Measurements from ENCODE around the gene RIMBP2. TPM values are rescaled to one million over a fixed set of nuclear protein-coding genes. Genes with fewer than 3 reads are reported as not detected.
"Not testable (repeated sequence)": the region's sequence is repeated elsewhere in the genome, so short reads cannot be mapped to it uniquely, and the experiment has no call there.

Gene RIMBP2
- total and polyA plus RNA-seq, 2 donors (not counting 1 experiment from before 2014, with no cell fraction given) = 0.17 TPM; not detected in 1

- Histone ChIP-seq H3K4me2 (ENCODE audit: extremely low read depth, insufficient read depth, low read length) (no peak overlapping the region), H3K36me3 (ENCODE audit: control insufficient read depth, insufficient read depth, low read length) (no peaks in the 10 kb centered on the region), H3K9me3 (ENCODE audit: control insufficient read depth, insufficient read depth, low read depth, low read length) (no peaks in the 10 kb centered on the region), H3K79me2 (ENCODE audit: control insufficient read depth, insufficient read depth, low read length) (no peaks in the 10 kb centered on the region), H3K27me3 (ENCODE audit: control insufficient read depth, insufficient read depth, low read length) (no peaks in the 10 kb centered on the region), H3K4me1 (ENCODE audit: control insufficient read depth, extremely low read depth, insufficient read depth, low read length) (no peaks in the 10 kb centered on the region), H3K4me3 (replicated peaks in 1 of 4; ENCODE audit: control extremely low read depth in 1 of 4, insufficient read depth in 1 of 4, low read depth in 3 of 4, low read length in 4 of 4) (no peak overlapping the region), H4K20me1 (ENCODE audit: control insufficient read depth, extremely low read depth, insufficient read depth, low read length) (no peaks in the 10 kb centered on the region), H3K27ac (ENCODE audit: insufficient read depth, low read length) (no peak overlapping the region), H3K9ac (ENCODE audit: insufficient read depth, low read length) (no peak overlapping the region), H2AFZ (ENCODE audit: low read length) (no peak overlapping the region)
- DNase-seq (ENCODE audit: low read depth in 2 of 2) = no peak
- TF ChIP-seq CTCF (conservative IDR thresholded peaks at IDR 0.05 in 1 of 2, IDR thresholded peaks at IDR 0.05 in 1 of 2; ENCODE audit: low read depth in 1 of 2, low read length in 2 of 2) = no peak
- TF ChIP-seq EZH2 (IDR thresholded peaks at IDR 0.05; ENCODE audit: low read length, missing control alignments) = no peak
These were observed 126.4 kb downstream of the RIMBP2 start for GRCh38 chr12:130589540-130590317.

GRCh38 chr12:130588696-130589539 lies 127.2 kb downstream of the RIMBP2 start:
- Histone ChIP-seq H3K4me1 (ENCODE audit: control insufficient read depth, extremely low read depth, insufficient read depth, low read length) (no peaks in the 10 kb centered on the region), H4K20me1 (ENCODE audit: control insufficient read depth, extremely low read depth, insufficient read depth, low read length) (no peaks in the 10 kb centered on the region), H3K27me3 (ENCODE audit: control insufficient read depth, insufficient read depth, low read length) (no peaks in the 10 kb centered on the region), H3K9ac (ENCODE audit: insufficient read depth, low read length) (no peak overlapping the region), H2AFZ (ENCODE audit: low read length) (no peak overlapping the region), H3K27ac (ENCODE audit: insufficient read depth, low read length) (no peak overlapping the region), H3K79me2 (ENCODE audit: control insufficient read depth, insufficient read depth, low read length) (no peaks in the 10 kb centered on the region), H3K9me3 (ENCODE audit: control insufficient read depth, insufficient read depth, low read depth, low read length) (no peaks in the 10 kb centered on the region), H3K4me2 (ENCODE audit: extremely low read depth, insufficient read depth, low read length) (no peak overlapping the region), H3K4me3 (replicated peaks in 1 of 4; ENCODE audit: control extremely low read depth in 1 of 4, insufficient read depth in 1 of 4, low read depth in 3 of 4, low read length in 4 of 4) (no peak overlapping the region), H3K36me3 (ENCODE audit: control insufficient read depth, insufficient read depth, low read length) (no peaks in the 10 kb centered on the region)
- TF ChIP-seq CTCF (conservative IDR thresholded peaks at IDR 0.05 in 1 of 2, IDR thresholded peaks at IDR 0.05 in 1 of 2; ENCODE audit: low read depth in 1 of 2, low read length in 2 of 2) = no peak
- TF ChIP-seq EZH2 (IDR thresholded peaks at IDR 0.05; ENCODE audit: low read length, missing control alignments) = no peak
- no peak for DNase-seq (ENCODE audit: low read depth in 2 of 2)

- H3K79me2 ChIP-seq (ENCODE audit: control insufficient read depth, insufficient read depth, low read length) = no peaks in the 10 kb centered on the region
- H3K27ac ChIP-seq (ENCODE audit: insufficient read depth, low read length) = no peak overlapping the region
- H3K4me3 ChIP-seq (replicated peaks in 1 of 4; ENCODE audit: control extremely low read depth in 1 of 4, insufficient read depth in 1 of 4, low read depth in 3 of 4, low read length in 4 of 4) = no peak overlapping the region
- TF ChIP-seq CTCF (conservative IDR thresholded peaks at IDR 0.05 in 1 of 2, IDR thresholded peaks at IDR 0.05 in 1 of 2; ENCODE audit: low read depth in 1 of 2, low read length in 2 of 2) (no peak), EZH2 (IDR thresholded peaks at IDR 0.05; ENCODE audit: low read length, missing control alignments) (no peak)
- H3K9ac ChIP-seq (ENCODE audit: insufficient read depth, low read length) = no peak overlapping the region
- H3K27me3 ChIP-seq (ENCODE audit: control insufficient read depth, insufficient read depth, low read length) = no peaks in the 10 kb centered on the region
- H3K4me2 ChIP-seq (ENCODE audit: extremely low read depth, insufficient read depth, low read length) = no peak overlapping the region
- no peaks in the 10 kb centered on the region for H3K9me3 ChIP-seq (ENCODE audit: control insufficient read depth, insufficient read depth, low read depth, low read length)
- H2AFZ ChIP-seq (ENCODE audit: low read length) = no peak overlapping the region
- H3K4me1 ChIP-seq (ENCODE audit: control insufficient read depth, extremely low read depth, insufficient read depth, low read length) = no peaks in the 10 kb centered on the region
- no peak for DNase-seq (ENCODE audit: low read depth in 2 of 2)
- H3K36me3 ChIP-seq (ENCODE audit: control insufficient read depth, insufficient read depth, low read length) = no peaks in the 10 kb centered on the region
- H4K20me1 ChIP-seq (ENCODE audit: control insufficient read depth, extremely low read depth, insufficient read depth, low read length) = no peaks in the 10 kb centered on the region
These were observed 128.1 kb downstream of the RIMBP2 start for GRCh38 chr12:130587966-130588365.

- H3K4me1 ChIP-seq (ENCODE audit: control insufficient read depth, extremely low read depth, insufficient read depth, low read length); H3K36me3 ChIP-seq (ENCODE audit: control insufficient read depth, insufficient read depth, low read length); H3K4me2 ChIP-seq (ENCODE audit: extremely low read depth, insufficient read depth, low read length); H4K20me1 ChIP-seq (ENCODE audit: control insufficient read depth, extremely low read depth, insufficient read depth, low read length); H2AFZ ChIP-seq (ENCODE audit: low read length); H3K79me2 ChIP-seq (ENCODE audit: control insufficient read depth, insufficient read depth, low read length); H3K27ac ChIP-seq (ENCODE audit: insufficient read depth, low read length); H3K27me3 ChIP-seq (ENCODE audit: control insufficient read depth, insufficient read depth, low read length); H3K4me3 ChIP-seq (replicated peaks in 1 of 4; ENCODE audit: control extremely low read depth in 1 of 4, insufficient read depth in 1 of 4, low read depth in 3 of 4, low read length in 4 of 4); H3K9me3 ChIP-seq (ENCODE audit: control insufficient read depth, insufficient read depth, low read depth, low read length); H3K9ac ChIP-seq (ENCODE audit: insufficient read depth, low read length); DNase-seq (ENCODE audit: low read depth in 2 of 2): not testable (repeated sequence)
These were observed 131.6 kb downstream of the RIMBP2 start for GRCh38 chr12:130584475-130584874.

Data from fibroblast of lung (primary cell).